Amygdala (tissue), 56 donors: ENCODE data around the gene JAK1.
"Not testable (repeated sequence)": the region's sequence is repeated elsewhere in the genome, so short reads cannot be mapped to it uniquely, and the experiment has no call there.

Experiments used
- DNase-seq, 56 donors: peaks; one replicate each; lab custom pipeline; 2025; lab: John Stamatoyannopoulos, UW

JAK1 gene

DNA sequence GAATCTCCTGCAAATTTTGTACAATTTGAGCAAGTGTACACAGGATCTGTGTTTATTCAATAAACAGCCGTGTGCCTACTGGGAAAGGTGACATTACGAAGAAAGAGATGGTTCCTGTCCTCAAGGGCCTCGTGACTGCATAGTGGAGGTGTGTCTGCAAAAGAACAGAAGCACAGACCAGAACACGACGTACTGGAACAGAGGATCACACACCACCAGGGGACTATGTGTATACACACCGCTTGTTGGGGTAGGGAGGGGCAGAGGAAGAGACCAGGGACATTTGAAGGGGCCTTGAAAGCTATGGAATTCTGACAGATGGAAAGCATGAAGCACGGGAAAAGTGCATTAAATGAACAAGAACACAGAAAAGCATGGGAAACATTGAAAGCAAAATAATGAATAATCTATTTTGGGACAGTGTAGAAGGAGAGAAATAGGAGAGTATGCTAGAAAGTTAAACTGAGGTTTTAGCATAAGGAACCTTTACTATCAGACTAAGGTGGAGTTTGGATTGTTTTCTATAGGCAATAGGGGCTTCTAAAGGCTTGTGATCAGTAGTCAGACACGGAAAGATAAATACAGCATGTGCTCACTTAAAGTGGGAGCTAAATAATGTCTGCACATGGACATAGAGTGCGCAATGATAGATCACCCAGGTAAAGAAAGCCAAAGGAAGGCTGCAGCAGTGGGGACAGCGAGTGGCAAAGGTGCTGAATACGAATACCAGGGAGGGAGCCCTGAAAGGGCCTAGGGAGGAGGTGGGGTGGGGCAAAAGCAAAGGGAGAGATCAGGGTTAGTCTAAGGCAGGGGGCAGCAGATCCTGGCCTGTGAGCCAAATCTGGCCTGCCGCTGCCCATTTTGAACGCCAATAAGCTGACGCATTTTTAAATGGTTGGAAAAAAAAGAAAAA is 11.0 kb downstream of the JAK1 start:
- DNase-seq, result no peak

DNA sequence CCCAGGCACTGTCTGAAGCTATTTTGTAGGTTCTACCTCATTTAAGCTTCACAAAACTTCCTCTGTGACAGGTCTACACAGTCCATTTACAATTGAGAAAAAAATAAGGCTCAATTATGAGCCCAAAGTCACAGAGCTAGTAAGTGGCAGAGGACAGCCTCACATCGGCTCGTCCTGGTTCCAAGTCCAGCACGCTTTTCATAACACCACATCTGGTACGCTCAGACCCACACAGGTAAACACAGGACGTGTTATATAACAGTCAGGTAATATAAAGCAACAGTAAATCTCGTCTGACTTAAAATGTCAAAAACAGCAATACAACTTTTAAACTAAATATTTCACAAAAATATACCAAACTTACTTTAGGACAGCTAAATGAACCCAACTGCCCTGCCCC is 13.1 kb downstream of the JAK1 start:
- DNase-seq, result no peak

DNA sequence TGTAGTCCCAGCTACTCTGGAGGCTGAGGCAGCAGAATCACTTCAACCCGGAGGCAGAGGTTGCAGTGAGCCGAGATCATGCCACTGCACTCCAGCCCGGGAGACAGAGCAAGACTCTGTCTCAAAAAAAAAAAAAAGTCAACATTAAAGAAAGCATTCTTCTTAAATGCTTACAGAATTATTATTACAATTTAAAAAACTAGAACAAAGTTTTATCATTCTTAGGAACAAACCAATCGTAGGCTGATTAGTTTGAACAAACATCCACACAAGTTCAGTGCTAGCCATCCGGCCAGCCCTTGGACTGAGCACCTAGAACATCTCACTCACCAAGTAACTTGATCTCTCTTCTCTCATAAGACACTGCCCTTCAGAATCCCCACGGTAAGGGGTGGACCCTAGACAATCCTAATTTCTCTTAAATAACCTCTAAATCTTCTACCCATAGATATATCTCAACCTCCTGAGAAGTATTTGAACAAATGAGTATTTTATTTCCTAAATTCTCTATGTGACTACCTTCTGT is 16.0 kb downstream of the JAK1 start:
- DNase-seq, result no peak

DNA sequence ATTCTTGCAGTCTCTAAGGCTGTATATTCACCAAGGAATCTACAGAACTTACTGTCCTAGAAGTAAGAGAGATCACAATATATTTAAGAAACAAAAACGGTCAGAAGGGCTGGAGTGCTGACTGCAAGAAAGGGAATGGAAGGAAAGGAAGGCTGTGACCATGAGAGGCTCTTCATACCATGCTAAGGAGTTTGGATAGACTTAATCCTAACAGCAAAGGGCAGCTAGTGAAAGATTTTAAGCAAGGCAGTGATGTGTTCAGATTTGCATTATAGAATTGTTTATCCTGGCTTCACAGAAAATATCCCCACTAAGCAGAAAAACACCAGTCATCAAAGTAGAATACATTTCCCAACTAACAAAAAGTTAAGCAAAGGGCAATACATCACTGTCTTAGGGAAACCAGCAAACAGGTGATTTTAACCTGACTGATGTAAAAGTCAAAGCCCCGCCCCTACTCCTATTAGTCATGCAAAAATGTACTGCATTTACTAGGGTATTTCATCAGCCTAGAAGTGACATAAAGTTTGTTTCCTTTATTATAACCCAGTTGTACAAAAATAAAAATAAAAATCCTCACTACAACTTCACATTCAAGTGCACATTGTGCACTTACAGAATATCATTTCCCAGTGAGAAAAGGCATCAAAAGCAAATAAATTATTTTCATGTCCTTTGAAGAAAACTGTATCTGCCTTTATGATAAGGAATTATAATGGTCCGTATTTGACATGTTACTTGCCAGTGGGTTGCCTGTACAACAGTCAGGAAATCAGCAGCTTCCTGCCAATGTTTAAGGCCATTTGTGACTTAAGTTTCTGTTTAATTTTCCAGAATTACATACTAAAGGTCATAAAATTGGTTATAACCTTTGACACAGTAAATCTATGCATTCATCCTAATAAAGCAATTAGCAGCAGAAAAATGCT is 17.2 kb downstream of the JAK1 start:
- DNase-seq, result no peak

DNA sequence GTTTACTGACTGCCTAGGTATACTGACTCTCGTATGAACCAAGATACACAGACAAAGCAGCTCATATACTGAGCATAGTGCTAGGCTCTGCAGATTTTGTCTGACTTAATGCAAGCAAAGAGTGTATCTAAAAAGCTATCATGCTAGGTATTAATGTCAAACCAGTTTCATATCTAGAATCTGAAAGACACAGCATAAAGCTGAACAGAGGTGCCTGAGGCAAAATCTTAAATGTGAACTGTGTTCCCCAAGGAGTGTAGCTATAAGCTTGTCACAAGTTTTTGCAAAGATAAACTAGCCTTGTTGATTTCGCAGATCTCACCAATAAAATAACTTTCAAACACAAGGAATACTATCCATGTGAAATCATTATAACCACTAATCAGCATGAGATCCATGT is 18.1 kb downstream of the JAK1 start:
- DNase-seq, result no peak

DNA sequence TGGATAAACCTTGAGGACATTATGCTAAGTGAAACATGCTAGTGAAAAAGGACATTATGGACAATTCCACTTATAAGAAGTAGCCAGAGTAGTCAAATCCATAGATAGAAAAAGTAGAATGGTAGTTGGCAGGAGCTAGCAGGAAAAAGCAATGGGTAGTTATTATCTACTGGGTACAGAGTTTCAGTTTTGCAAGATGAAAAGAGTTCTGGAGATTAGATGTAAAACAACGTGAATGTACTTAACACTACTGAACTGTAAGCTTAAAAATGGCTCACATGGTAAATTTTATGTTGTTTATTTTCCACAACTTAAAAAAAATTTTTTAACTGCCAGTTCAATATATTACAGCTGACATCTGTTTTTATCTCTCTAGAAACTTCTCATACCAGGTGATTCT is 19.4 kb downstream of the JAK1 start:
- no peak for DNase-seq

DNA sequence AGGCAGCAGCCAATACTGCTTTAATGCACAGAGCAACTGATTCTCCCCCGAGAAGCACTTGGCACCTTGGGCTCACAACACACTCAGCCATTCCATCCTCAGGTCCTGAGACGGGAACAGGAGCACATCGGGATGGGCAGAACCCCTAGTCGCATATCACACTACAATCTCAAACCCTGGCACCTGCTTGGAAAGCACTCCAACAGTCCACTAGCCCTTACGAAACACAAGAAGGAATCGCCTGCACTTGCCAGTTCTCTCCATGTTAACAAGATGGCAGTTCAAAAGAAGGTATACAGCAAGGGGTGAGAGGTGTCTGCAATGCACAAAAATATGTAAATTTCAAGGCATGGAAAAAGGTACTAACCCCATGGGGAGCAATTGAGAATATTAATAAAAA is 21.4 kb downstream of the JAK1 start:
- no peak for DNase-seq

DNA sequence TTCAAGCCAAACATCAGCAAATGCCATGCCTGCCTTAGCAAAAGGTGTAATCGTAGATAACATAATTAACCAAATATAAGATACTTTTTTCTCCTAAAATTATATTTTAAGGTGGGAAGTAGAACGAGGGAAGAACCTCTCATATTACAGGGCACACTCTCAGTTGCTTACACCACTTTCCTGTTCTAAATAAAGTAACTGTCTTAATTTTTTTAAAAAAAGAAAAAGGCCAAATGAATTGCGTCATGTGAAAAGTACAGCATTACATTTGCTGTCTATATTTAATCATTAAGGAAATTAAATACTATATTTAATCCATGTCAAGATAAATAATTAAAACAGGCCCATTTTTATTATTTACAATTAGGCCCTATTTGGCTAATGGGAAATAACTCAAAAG is 23.7 kb downstream of the JAK1 start:
- no peak for DNase-seq

DNA sequence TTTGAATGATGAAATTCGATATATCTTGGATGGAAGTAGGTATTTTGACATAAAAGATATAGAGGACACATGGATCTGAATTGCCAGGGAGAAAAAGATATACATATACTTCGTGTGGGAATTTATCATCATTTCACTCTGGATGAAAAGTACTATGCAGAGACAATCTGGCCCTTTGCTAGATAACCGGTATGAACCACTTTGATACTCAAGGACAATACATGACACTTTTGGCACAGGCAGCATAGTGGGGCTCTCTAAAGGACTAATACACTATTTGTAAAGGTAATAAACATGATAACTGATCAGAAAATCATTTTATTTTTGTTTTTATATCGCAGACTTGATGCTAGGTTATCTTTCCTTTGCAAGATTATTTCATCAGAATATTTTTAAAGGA is 24.2 kb downstream of the JAK1 start:
- DNase-seq, result no peak

DNA sequence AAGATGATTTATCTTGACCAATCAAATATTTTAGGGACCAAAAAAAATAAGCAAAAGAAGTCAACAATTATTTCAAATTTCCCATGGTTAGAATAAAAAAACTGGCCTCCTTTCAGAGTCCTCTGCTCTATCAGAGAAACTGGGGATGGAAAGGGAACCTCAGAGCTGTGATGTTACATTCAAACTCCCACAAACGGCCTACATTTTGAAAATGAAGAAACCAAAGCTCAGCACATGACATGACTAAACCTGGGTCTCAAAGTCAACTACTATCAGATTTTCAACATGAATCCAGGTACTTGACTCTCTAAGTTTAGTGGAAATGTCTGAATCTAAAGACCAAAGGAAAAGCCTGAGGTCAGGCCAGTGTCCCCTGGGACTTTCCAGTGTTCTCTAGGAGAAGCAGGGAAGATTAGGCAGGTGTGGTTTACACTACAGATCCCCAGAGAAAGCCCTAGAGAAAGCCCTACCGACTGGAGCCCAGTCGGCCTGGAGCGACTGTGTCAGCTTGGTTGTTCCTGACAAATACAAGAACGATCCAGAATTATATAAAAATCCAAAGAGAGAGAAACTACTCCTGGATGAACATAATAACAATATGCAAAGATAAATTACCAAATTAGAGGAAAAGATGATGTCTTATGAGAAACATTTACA is 24.8 kb downstream of the JAK1 start:
- DNase-seq, result no peak

DNA sequence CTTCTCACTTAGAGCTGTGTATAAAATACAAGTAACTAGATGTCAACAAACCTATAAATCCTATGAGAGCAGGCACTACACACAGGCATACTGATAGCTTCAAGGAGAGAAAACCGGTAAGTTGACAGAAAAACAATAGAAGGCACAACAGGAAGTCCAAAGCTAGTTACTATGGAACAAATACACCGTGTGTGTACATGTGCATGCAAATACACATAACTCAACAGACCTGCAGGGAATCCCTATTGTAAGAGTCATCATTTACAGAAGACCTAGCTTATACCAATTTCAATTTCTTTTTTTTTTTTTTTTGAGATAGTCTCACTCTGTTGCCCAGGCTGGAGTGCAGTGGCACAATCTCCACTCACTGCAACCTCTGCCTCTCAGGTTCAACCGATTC is 26.3 kb downstream of the JAK1 start:
- no peak for DNase-seq

DNA sequence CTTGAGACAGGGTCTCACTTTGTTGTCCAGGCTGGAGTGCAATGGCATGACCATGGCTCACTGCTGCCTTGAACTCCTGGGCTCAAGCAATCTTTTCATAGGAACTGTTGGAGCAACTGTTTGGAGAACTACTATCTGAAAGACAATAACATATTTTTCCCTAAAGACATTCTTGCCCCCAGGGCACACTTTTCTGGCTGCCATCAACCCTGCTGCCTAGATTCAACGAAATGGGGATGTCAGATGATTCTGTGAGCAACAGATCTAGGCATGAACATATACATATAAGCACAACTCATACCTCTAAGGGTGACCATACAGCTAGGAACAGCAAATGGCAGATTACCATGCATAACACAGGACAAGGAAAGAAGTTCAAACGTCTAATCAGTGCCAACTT is 27.4 kb downstream of the JAK1 start:
- no peak for DNase-seq

DNA sequence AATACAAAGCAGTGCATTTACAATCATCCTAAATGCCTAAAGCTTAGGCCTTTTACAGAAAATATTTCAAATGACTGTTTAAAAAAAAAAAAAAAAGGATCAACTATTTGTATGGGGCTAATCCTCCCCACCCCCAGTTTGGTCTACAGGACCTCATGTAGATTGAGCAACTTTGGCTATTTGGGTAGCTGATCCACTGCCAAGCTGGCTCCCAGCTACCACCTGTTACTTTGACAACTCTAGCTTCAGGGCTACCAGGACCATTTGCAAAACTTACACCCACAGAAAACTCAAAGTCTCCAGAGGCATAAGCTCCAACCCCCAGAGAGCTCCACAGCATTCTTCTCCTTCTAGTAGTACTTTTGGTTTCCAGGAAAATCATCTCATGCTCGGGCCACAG is 29.4 kb downstream of the JAK1 start:
- DNase-seq, result no peak

DNA sequence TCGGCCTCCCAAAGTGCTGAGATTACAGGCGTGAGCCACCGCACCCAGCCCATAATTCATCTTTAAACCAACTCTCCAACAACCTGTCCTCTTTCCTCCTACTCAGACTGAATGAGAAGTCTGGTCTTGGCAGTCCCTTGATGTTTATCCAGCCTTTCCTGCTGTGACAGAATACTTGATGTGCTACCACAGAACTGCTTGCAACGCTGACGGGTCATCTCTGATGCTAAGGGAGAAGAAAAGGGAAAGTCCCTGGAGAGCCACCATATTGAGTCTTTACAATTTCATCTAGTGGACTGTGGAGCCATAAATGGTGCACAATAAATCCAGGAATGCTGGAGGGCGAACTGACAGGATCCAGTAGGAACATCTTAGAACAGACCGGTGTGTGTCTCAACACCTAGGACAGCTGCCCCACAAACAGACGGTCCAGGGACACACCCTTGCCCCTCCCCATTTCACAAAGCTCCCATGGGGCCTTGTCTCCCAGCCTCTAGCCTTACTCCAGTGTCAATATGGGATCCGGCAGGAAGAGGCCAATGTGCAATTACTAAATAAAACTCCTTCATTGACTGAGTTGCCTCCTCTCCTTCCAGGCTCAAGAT is 30.7 kb downstream of the JAK1 start:
- no peak for DNase-seq

DNA sequence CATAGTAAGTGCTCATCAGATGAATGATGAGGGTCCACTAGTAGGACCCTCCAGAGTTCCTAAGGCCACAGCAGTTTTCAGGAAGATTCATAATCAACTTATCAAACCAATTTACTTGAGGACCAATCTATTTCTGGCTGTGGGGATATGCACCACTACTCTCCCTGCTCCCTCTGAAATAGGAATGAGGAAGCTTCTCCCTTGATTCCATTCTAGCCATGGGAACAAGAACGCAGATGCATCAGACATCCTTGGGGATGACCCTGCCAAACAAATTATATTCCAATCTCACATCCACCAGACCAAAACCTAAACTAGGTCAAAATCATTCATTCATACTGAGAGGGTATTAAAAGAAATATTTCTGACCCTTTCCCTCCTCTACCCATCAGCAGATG is 31.5 kb downstream of the JAK1 start:
- DNase-seq, result no peak

DNA sequence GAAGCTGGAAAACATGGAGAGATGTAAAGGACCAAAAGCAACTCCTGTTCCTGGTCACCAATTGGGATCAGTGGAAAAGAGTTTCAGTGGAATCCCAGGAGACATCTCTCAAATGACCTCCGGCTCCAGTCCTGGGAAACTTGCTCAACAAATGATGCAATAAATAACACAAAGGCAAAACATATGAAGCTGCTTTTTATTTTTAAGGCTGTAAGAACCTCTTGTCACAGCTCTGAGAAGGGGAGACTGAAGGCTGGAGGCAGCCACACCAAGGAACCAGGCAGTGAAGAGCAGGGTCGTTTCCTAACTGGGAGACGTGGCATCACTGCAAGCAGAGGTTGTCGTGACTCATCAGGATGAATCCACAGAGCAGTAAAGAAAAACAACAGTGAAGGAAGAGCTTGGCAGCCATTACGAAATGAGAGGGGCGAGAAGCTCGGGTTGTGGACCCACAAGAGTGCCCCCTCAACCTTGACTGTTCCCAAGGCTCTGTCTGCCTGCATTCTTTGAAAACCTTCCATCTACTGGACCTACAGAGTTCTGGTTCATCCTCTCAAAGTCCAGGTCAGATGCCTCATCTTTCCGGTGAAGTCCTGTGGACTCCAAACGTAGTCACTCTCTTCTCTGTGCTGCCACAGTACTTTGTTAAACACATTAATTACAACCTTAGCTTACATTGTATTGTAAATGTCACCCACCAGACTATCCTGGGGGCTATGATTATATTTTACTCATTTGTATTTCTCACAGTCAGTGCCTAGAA is 32.1 kb downstream of the JAK1 start:
- DNase-seq, result no peak

DNA sequence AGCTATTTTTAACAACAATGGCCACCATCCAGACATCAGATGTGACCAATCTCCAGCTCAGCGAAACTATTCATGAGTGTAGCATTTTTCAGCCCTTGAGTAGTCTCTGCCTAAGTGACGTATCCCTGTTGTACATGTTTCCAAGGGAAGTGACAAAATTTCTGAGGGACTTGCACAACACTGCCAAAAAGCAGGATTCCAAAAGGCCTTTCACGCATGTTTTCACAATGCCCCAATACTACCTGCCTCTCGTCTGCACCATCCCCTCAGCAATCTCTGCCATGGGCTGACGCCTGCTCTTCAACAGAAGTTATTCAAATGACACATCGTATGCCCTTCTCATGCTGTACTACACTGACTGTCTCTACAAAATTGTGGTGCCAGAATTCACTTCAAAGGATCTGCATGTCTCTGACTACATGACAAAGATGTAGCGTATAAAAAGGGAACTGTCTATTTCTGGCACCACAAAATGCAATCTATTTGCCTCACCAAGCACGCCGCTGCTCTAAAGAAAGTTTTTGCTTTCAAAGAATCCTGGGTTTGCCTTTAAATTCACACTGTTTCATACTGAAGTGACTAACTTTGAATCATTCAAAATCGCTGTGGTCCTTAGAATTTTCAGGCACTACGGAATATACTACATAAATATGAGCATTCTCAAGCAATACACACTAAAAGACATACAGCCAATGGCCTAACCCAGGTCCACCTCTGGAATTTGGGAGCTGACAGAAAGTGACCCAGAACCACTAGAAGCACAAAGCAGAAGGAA is 32.9 kb downstream of the JAK1 start:
- peak in 20 of 56 donors; percentile 1 to 41 (median 14) for DNase-seq

DNA sequence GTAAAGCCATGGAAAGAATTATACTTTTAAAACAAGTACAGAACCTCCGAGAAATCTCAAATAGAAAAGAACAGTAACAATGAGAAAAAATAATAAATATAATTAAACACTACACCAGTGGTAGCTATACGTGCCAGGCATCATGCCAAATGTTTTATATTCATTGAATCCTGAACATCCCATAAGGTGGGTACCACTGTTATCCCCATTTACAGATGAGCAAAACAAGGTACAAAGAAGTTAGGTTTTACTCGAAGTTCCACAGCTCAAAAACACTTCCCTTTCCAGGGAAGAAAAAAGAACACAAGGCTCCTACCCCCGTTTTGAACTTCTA is 33.4 kb downstream of the JAK1 start:
- no peak for DNase-seq

DNA sequence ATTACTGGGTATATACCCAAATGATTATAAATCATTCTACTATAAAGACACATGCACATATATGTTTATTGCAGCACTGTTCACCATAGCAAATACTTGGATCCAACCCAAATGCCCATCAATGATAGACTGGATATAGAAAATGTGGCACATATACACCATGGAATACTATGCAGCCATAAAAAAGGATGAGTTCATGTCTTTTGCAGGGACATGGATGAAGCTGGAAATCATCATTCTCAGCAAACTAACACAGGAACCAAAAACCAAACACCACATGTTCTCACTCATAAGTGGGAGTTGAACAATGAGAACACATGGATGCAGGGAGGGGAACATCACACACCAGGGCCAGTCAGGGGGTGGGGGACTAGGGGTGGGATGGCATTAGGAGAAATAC is 35.7 kb downstream of the JAK1 start:
- DNase-seq, result not testable (repeated sequence)
